Choroid plexus epithelial cell (primary cell): Measurements from ENCODE around the gene TTC28.

Experiments used
- DNase-seq: peaks from one replicate; pipeline ENCODE4 v3.0.0-alpha.2; 2010; ENCODE audit warnings: low read depth
- H3K4me3 ChIP-seq: 2 replicates; pipeline ENCODE4 v1.5.1; 2011; ENCODE audit warnings: low read depth, mild to moderate bottlenecking, control low read depth, low read length, moderate library complexity
- TF ChIP-seq, protein P1 (sequence below): conservative IDR thresholded peaks from 2 replicates; pipeline ENCODE4 v1.5.1; 2011; ENCODE audit warnings: low read depth, mild to moderate bottlenecking, control low read depth, inconsistent platforms, low read length, moderate library complexity

Gene TTC28

DNA sequence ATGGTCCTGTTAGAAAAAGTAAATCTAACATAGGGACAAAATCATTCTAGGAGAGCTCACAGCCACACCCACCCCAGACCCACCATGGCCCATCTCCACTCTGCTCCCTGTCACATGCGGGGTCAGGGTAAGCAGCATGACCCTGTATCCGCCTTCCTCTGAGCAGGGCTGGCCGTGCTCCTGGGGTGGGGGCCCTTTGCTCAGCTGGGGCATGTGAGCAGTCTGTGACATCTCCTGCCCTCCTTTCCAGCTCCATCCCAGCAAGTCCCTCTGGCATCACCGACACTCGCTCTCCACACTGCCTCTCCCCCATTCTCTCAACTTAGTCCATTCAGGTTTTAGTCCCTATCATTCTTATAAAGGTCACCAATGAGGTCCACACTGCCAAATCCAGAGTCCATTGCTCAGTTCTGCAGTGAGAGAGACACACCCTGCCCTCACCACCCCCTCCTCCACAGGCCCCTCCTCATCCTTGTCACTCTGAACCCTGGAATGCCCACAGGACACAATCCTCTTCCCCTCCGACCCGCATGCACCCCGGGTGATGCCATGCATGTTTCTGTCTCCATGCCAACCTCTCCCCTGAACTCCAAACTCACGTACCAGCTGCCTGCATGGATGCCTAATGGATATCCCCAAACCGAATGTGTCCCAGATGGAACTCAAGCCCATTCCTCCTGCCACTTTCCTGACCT is 695.5 kb downstream of the TTC28 start:
- TF ChIP-seq, protein P1, sequence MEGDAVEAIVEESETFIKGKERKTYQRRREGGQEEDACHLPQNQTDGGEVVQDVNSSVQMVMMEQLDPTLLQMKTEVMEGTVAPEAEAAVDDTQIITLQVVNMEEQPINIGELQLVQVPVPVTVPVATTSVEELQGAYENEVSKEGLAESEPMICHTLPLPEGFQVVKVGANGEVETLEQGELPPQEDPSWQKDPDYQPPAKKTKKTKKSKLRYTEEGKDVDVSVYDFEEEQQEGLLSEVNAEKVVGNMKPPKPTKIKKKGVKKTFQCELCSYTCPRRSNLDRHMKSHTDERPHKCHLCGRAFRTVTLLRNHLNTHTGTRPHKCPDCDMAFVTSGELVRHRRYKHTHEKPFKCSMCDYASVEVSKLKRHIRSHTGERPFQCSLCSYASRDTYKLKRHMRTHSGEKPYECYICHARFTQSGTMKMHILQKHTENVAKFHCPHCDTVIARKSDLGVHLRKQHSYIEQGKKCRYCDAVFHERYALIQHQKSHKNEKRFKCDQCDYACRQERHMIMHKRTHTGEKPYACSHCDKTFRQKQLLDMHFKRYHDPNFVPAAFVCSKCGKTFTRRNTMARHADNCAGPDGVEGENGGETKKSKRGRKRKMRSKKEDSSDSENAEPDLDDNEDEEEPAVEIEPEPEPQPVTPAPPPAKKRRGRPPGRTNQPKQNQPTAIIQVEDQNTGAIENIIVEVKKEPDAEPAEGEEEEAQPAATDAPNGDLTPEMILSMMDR: no peak
- no peak for DNase-seq
- H3K4me3 ChIP-seq: no peak overlapping the region

DNA sequence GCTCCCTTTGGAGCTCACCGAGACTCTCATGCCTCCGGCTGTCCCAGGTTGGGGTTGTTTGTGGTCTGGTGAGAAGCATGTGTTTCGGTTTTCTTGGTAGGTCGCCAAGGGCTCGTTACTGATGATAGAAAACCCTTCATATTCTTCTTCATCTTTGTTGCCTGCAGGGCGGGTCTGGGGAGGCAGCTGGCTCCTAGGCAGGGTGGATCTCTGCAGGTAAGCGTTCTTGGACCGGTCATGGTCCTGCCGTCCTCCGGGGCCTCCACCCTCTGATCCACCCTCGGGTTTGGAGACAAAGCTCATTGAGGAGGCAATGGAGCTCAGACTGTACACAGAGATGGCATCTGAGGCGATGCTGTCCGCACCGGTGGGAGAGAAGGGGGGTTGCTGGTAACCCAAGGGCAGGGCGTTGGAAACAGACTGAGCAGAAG is 696.3 kb downstream of the TTC28 start:
- DNase-seq: no peak
- TF ChIP-seq, protein P1: no peak
- H3K4me3 ChIP-seq: no peak overlapping the region

DNA sequence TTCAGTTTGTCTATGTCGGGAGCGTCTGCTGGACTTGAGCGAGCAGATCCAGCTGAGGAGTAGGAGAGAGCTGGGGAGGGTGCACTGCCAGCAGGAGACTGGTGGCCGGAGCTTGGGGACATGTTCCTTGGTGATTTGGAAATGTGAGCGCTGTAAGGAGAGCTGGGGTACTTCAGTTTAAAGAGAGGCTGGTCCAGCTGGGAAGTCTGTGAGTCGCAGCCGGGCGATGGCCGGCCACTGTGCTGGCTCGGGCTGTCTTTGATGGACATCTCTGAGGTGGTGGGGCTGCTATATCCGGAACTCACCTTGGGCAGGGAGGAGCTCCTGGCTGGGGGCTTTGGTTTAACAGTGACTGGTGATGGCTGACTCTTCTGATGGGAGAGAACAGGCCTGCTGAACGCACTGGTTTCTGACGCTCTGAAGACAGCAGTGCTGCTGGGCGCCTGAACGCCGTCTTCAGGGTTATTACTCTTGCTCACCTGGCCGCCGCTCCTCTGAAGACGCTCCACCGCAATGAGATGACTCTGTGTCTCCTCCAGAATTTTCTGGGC is 696.9 kb downstream of the TTC28 start:
- DNase-seq: no peak
- TF ChIP-seq, protein P1: no peak
- no peak overlapping the region for H3K4me3 ChIP-seq

DNA sequence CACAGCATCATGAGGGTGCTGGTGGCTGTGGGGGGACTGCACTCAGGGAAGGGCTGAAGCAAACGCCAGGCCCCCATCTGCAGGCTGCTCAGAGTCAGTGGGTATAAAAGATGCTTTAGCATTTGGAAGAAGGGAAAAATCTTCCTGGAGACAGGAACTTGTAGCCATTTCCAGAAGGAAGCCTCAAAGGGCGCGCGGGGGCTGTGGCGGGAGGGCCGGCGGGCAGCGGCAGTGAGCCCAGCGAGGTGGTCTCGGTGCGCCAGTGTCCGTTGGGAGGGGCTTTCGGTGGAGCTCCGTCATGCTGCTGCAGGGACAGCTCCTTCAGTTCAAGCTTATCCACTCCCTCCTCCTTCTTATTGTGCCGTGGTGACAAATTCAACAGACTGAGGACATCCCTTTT is 697.5 kb downstream of the TTC28 start:
- TF ChIP-seq, protein P1: no peak
- no peak for DNase-seq
- no peak overlapping the region for H3K4me3 ChIP-seq

DNA sequence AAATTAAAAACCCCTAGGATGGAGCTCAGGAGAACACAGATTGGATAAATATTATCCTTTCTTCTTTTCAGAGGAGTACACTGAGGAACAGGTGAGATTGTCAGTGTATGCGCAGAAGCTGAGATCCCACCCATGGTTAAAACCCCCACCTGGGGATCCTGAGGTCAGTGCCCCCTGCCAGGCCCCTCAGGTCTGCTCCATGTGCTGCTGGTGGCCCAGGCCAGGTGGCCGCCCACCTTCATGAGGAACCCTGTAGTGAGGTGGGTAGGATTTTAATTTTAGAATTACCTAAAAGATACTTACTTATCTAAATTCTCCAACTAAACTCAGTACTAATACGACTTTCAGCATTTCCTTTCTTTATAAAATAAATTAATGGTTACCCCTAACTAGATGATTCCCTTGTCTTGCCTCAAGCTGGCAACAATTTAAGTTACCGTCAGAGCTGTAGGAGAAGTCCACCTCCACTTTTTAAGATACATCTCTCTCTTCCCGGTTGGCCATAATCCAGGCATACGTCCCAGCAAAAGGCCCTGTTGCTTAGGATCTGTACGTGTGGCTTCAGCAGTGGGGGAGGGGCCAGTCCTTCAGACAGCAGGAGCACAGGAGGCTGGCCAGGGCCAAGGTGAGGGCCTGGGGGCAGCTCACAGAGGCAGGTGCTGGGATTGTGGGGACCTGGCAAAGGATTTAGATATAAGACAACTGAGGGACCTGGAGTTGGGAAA is 699.1 kb downstream of the TTC28 start:
- TF ChIP-seq, protein P1: no peak
- H3K4me3 ChIP-seq: no peak overlapping the region
- DNase-seq: no peak

DNA sequence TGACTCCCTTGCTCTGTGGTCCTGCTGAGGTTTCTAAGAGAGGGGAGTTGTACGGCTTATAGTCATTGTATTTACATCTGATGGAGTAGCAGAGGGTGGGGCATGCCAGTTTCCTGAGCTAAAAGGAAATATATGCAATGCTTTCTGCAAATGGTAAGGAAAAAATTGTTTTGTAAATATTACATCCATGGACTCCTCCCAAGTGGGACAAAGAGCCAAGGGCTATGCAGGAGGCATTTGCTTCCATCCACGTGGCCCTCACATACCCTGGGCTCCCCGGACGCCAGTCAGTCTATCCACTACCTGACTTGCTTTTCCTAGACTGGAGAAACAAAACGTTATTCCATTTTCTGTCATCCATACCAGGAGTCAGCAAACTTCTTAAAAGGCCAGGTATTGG is 700.8 kb downstream of the TTC28 start:
- TF ChIP-seq, protein P1: no peak

More for the DNA sequence above, 700.8 kb downstream of the TTC28 start:
- no peak for DNase-seq
- no peak overlapping the region for H3K4me3 ChIP-seq
